Stimulated activated CD8-positive, alpha-beta memory T cell treated with anti-CD3 and anti-CD28 coated beads, Interleukin-15, amount 100 ng/mL, for 1 hour (primary cell): ENCODE measurements around the gene RPTN.
"Not testable (repeated sequence)": the region's sequence is repeated elsewhere in the genome, so short reads cannot be mapped to it uniquely, and the experiment has no call there.

Experiments used
- DNase-seq: peaks from one replicate; pipeline ENCODE4 v3.0.0-alpha.2; 2020; ENCODE audit warnings: low read depth

RPTN gene

DNA sequence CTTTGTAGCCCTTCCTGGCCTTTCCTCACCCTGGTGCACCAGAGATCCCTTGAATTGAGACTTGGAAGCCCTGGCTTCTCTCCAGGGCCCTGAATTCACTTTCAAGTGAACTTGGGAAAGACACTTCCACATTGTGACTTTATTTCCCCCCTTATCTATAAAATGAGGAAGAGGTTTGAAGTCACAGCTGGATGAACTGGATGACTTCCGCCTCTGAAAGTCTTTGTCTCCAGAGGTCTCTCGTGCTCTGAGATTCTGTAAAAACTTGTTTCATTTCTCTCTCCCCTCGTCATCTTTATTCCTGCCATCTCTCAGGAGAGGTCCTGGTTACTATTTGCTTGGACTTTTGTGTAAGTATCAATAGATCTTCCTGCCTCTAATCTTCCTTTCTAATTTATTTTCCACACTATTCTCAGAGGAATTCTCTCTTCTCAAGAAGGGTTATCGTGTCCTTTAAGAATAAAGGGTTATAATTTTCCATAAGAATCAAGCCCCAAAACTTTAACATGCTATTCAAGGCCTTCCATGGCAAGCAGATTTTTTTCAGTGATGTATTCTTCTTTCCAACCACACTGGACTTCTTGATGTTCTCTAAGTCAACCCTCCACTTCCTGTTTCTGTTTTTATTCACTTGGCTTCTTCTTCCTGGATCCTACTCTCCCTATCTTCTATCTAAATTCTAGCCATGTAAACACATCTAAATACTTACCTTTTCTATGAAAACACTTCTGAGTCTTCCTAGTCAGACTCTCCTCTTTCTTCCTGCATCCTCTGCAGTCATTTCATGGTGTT, 6.5 kb upstream of the RPTN start:
- DNase-seq: no peak

DNA sequence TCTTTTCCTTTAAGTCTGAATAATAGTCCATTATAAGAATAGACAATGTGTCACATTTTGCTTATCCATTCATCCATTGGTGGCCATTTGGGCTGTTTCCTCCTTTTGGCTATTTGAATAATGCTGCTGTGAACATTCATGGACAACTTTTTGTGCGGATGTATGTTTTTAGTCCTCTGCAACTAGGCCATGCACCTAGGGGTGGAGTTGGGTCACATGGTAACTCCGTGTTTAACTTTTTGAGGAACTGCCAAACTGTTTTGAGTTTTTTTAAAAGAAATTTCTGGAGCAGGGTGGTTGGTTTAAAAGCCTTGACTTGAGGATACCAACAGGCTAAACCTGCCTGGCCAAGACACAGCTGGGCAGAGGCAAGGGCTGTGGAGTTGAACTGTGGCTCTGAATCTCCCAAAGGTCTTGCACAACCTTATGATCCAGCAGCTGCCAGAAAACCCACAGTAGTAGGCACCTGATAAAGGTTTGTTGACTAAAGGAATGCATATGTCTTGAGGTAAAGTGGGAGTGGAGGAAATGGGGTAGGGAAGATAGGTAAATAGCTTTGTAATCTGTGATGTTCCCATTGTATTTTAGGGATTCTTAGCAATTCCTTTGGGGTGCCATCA, 5.6 kb upstream of the RPTN start:
- no peak for DNase-seq

DNA sequence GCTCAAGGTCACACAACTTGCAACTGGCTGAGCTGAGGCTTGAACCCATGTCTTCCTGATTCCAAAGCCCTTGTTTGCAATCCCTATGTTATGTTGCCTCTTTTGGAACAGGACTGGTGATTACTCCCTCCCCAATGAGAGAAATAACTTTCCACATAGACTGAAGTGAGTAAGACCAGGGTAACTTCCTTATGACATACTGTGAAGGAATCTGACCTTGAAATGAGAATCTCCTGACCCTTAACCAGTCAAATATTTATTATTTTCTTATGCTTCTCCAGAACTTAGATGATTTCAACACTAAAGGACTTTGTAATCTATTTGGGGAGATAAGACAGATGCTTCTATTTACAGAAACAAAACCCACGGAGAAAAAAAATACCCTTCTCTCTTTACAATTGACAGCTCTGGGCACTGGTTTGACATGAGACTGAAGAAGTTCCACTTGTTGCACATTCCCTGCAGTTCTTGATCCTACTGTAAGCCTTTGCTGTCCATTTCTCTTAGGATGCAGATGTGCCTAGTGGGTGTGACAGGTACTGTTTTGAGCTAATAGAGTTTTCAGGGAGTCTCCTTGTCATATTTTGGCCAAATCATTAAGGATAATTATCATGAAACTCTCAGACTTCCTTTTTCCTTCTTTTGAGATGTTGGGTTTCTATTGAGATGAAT, 3.9 kb upstream of the RPTN start:
- no peak for DNase-seq

DNA sequence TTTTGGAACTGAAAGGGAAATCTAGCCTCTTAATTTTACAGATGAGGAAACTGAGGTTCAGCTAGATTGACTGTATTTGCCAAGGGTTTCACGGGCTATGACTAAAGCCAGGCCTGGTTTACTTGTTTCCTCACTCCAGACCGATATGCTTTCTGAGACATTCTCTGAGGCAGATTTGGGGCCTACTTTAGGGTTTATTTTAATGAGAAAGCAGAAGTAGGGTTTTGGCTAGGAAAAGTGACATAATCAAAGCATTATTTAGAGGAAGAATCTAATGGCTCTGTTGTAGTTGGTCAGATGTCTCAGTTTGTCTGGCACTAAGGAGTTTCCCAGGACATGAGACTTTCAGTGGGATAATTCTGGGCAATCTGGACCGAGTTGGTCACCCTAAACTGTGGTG, 1.5 kb upstream of the RPTN start:
- no peak for DNase-seq

- DNase-seq: no peak
Measured at GRCh38 chr1:152153996-152154395, 5.0 kb downstream of the RPTN start.

DNA sequence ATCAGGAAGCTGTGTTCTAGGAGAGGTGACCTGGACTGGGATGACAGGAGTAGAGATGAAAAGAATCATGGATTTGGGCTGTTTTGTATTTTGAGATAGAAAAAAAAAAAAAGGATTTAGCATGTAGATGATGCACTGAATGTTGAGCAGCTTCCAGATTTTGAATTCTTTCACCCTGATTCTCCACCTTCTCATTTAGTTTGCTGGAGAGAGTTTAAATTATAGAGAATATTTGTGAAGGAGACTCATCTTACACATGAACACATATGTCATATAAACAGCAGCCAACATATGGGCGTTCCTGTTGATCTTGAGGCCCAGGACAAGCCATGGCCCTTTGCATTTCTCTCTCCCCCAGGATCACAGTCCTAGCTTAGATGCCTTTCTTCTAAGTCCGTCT, 7.4 kb downstream of the RPTN start:
- no peak for DNase-seq

GRCh38 chr1:152148981-152149380, 10.0 kb downstream of the RPTN start:
- no peak for DNase-seq

DNA sequence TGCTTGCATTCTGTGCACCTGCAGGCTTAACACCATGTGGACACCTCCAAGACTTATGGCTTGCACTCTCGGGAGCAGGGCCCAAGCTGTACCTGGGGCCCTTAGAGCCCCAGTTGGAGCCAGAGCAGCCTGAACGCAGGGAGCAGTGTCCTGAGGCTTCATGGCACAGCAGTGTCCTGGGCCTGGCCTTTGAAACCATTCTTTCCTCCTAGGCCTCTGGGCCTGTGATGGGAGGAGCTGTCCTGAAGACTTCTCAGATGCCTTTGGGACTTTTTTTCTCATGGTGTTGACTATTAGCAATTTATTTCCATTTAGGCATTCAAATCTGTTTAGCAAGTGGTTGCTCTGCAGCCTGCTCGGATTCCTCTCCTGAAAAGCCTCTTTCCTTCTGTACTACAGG, 11.0 kb downstream of the RPTN start:
- DNase-seq: no peak

DNA sequence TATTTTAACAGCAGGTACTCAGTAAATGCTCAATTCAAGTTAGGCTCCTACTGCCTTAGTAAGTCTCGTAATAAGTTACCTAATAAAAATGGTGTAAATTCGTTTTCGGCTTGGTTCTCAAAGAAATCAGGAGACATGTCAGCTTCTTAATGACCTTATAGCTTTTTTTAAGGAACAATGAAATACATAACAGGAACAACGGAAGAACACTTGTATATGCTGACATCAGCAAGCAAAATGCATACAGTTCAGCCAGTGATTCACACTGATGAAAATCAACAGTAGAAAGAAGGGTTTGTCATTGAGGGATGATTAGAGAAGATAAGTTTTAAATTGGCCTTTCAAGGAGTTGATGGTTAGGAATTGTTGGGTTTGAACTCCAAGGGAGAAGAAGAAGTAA, 13.3 kb downstream of the RPTN start:
- no peak for DNase-seq

DNA sequence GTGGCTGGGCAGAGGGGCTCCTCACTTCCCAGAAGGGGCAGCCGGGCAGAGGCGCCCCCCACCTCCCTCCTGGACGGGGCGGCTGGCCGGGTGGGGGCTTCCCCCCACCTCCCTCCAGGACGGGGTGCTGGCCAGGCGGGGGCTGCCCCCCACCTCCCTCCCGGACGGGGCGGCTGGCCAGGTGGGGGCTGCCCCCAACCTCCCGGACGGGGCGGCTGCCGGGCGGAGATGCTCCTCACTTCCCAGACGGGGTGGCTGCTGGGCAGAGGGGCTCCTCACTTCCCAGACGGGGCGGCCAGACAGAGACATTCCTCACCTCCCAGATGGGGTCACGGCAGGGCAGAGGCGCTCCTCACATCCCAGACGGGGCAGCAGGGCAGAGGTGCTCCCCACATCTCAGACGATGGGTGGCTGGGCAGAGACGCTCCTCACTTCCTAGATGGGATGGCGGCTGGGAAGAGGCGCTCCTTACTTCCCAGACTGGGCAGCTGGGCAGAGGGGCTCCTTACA, 14.3 kb downstream of the RPTN start:
- DNase-seq: not testable (repeated sequence)

- DNase-seq: no peak
Measured at GRCh38 chr1:152143150-152143887, 15.7 kb downstream of the RPTN start.

- DNase-seq: no peak
Measured at GRCh38 chr1:152141971-152142584, 16.9 kb downstream of the RPTN start.

DNA sequence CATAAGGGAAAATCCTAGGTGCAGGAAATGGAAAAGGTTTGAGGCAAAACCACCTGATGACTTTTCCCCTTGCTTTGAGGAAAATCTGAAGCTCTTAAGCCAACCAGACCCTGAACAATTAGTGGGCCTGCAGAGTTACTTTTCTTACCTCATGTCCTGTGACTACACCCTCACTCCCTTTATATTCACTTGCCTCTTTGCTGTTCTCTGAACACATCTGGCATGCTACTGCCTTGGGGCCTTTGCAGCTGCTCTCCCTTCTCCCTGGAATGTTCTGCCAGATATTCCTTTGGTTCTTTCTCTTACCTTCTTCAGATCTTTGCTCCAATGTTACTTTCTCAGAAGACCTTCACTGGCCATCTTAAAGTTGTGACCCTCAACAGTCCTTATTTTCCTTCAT, 21.8 kb downstream of the RPTN start:
- DNase-seq: no peak

DNA sequence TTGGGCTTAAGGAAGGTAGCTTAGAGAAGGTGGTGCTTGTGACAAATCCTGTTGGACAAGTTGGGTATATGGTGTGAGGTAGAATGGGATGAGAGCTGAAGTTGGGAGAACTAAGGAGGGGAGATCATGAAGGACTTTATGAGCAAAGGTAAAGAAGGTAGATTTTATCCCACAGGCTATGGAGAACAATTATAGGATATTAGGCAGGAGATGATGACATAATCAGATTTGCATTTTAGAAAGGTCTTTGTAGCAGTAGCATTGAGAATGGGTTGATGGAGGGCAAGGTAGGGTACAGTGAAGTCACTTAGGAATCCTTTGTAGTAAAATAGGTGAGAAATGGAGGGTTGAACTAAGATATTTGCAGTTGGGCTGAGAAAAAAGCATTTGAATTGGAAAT, 28.8 kb downstream of the RPTN start:
- no peak for DNase-seq

GRCh38 chr1:152127673-152128072, 31.4 kb downstream of the RPTN start:
- DNase-seq: no peak

- no peak for DNase-seq
Measured at GRCh38 chr1:152125834-152126443, 33.1 kb downstream of the RPTN start.

DNA sequence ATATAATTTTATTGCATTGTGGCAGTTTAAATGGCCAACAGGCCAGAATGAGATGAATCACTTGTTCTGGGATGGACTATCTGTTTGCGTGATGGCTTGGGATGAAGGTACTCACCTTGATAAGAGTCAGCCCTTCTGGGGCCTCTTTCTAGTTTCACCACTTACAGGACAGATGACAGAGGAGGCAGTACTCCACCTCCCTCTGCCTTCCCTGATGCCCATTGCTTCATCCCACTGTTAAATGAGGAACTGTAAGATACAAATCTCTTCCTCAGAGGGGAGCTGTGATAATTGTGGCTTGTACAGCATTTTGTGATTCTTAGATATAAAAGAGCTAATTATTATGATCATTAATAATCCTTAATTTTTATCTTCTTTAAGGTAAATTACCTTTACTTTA, 40.1 kb downstream of the RPTN start:
- no peak for DNase-seq

- no peak for DNase-seq
Measured at GRCh38 chr1:152115344-152115743, 43.7 kb downstream of the RPTN start, which contains the start of gene TCHH. TCHH (minus strand) TSS chr1:152115444; CDS start chr1:152114080, 1,364 bp downstream.

GRCh38 chr1:152112885-152113432, 46.1 kb downstream of the RPTN start:
- DNase-seq: no peak

GRCh38 chr1:152112101-152112884, 46.7 kb downstream of the RPTN start:
- DNase-seq: no peak
